NCI-H146 treated with DMSO at 0.1 percent for 48 hours (cell line): Measurements from ENCODE around the gene FHL2.

Experiments used
- DNase-seq: peaks from one replicate; lab custom pipeline; 2025; ENCODE audit not compliant: unreplicated experiment; lab: John Stamatoyannopoulos, UW

The FHL2 gene

GRCh38 chr2:105320651-105321215 lies 78.1 kb downstream of the FHL2 start:
- no peak for DNase-seq

GRCh38 chr2:105317937-105318336 lies 80.9 kb downstream of the FHL2 start:
- DNase-seq, result no peak

GRCh38 chr2:105315314-105315713 lies 83.5 kb downstream of the FHL2 start:
- DNase-seq, result no peak

- no peak for DNase-seq
Measured at GRCh38 chr2:105313877-105314276, 85.0 kb downstream of the FHL2 start.
